HG02943 (cell line): ENCODE measurements around the gene SEBOX.

Experiments used
- ATAC-seq: cut with Tn5 transposase; IDR thresholded peaks from one replicate; pipeline ENCODE4 v1.9.1; 2021; ENCODE audit warnings: mild to moderate bottlenecking, low read depth, moderate library complexity; ENCODE audit not compliant: unreplicated experiment

The SEBOX gene

GRCh38 chr17:28324267-28324745 lies 40.7 kb downstream of the SEBOX start:
- ATAC-seq: no peak

GRCh38 chr17:28320215-28321061 lies 44.6 kb downstream of the SEBOX start:
- ATAC-seq: no peak

GRCh38 chr17:28319598-28319935 lies 45.4 kb downstream of the SEBOX start:
- ATAC-seq: no peak

GRCh38 chr17:28318759-28319597 lies 46.0 kb downstream of the SEBOX start, which contains the start of gene TMEM97:
TMEM97 (plus strand) TSS chr17:28319200; CDS start chr17:28319240, 40 bp downstream.
- ATAC-seq: peak; percentile 94

GRCh38 chr17:28317966-28318758 lies 46.8 kb downstream of the SEBOX start:
- no peak for ATAC-seq

- ATAC-seq: no peak
Observed at GRCh38 chr17:28317099-28317965, 47.7 kb downstream of the SEBOX start.

- no peak for ATAC-seq
Observed at GRCh38 chr17:28315846-28316705, 48.9 kb downstream of the SEBOX start.

- no peak for ATAC-seq
Observed at GRCh38 chr17:28313841-28314240, 51.2 kb downstream of the SEBOX start.
